Hepatocyte (in vitro differentiated cells): ENCODE measurements around the gene RPUSD4. TPM values are rescaled to one million over a fixed set of nuclear protein-coding genes. Genes with fewer than 3 reads are reported as not detected.

Source experiments
- DNase-seq: peaks from one replicate; pipeline ENCODE4 v3.0.0-alpha.2; 2016; ENCODE audit warnings: low spot score
- H2AFZ ChIP-seq: fragments of 200-600 bp; sonication (generic); 2 replicates; pipeline ENCODE4 v1.6.0; 2016; ENCODE audit warnings: antibody characterized with exemption, mild to moderate bottlenecking
- H3K27ac ChIP-seq: fragments of 200-600 bp; sonication (generic); 2 replicates; pipeline ENCODE4 v1.5.1; 2016; ENCODE audit warnings: mild to moderate bottlenecking
- H3K27me3 ChIP-seq: fragments of 200-600 bp; sonication (generic); 2 replicates; pipeline ENCODE4 v1.6.1; 2016
- H3K36me3 ChIP-seq: fragments of 200-600 bp; sonication (generic); replicated peaks from 2 replicates; pipeline ENCODE4 v1.5.1; 2016; ENCODE audit warnings: low read depth; ENCODE audit not compliant: insufficient read depth
- H3K4me1 ChIP-seq: fragments of 200-600 bp; sonication (generic); 2 replicates; pipeline ENCODE4 v1.5.1; 2016; ENCODE audit warnings: mild to moderate bottlenecking, moderate library complexity; ENCODE audit not compliant: insufficient read depth
- H3K4me2 ChIP-seq: fragments of 200-600 bp; sonication (generic); 2 replicates; pipeline ENCODE4 v1.6.0; 2016
- H3K4me3 ChIP-seq: fragments of 200-600 bp; sonication (generic); 2 replicates; pipeline ENCODE4 v1.5.1; 2016; ENCODE audit warnings: mild to moderate bottlenecking
- H3K79me2 ChIP-seq: fragments of 200-600 bp; sonication (generic); 2 replicates; pipeline ENCODE4 v1.6.0; 2017; ENCODE audit warnings: mild to moderate bottlenecking
- H3K9me2 ChIP-seq: fragments of 200-600 bp; sonication (generic); replicated peaks from 2 replicates; pipeline ENCODE4 v1.6.0; 2017; ENCODE audit warnings: mild to moderate bottlenecking; ENCODE audit not compliant: insufficient read depth
- H3K9me3 ChIP-seq: fragments of 200-600 bp; sonication (generic); 2 replicates; pipeline ENCODE4 v1.5.1; 2016; ENCODE audit warnings: low read depth, mild to moderate bottlenecking
- H4K20me1 ChIP-seq: fragments of 200-600 bp; sonication (generic); 2 replicates; pipeline ENCODE4 v1.6.0; 2016; ENCODE audit warnings: mild to moderate bottlenecking; ENCODE audit not compliant: insufficient read depth, poor library complexity, severe bottlenecking
- CTCF ChIP-seq: fragments of 200-600 bp; sonication (generic); IDR thresholded peaks from 2 replicates; pipeline ENCODE4 v1.5.1; 2016; ENCODE audit warnings: antibody characterized with exemption, mild to moderate bottlenecking; ENCODE audit not compliant: poor library complexity
- EZH2 ChIP-seq: fragments of 200-600 bp; sonication (generic); IDR thresholded peaks from 2 replicates; pipeline ENCODE4 v1.6.1; 2016; ENCODE audit warnings: antibody characterized with exemption, mild to moderate bottlenecking, borderline replicate concordance
- EZH2phosphoT487 ChIP-seq: fragments of 200-600 bp; sonication (generic); IDR thresholded peaks from one replicate; pipeline ENCODE4 v1.6.1; 2018; ENCODE audit warnings: antibody characterized with exemption, mild to moderate bottlenecking, low read depth, moderate library complexity; ENCODE audit not compliant: unreplicated experiment, severe bottlenecking
- WGBS: methylation state at CpG from one replicate; pipeline ENCODE4 v1.1.6; 2016; ENCODE audit warnings: low lambda C conversion rate; ENCODE audit errors: missing lambda C conversion rate; 5-methylcytosine and 5-hydroxymethylcytosine counted together
- polyA plus RNA-seq: library from polyadenylated mRNA; unstranded; fragments of >200 nt; fragmentation: Nextera tagmentation; extraction: Ambion mirVana; gene quantifications from 2 replicates; pipeline ENCODE4 v1.2.1, GENCODE V29; 2016
- total RNA-seq: library from RNA; depleted of rRNA; stranded (reverse); fragments of >200 nt; gene quantifications from 2 replicates; pipeline ENCODE4 v1.2.3, GENCODE V29; 2014

Gene RPUSD4
- total and polyA plus RNA-seq, 2 experiments from 2014 or later, result 16.5 to 26.4 TPM

- Histone ChIP-seq H3K27me3 (no peaks in the 10 kb centered on the region), H3K9me2 (no peaks in the 10 kb centered on the region), H3K27ac (no peak overlapping the region), H4K20me1 (no peaks in the 10 kb centered on the region), H3K79me2 (no peaks in the 10 kb centered on the region), H3K4me3 (no peak overlapping the region), H3K4me2 (peak overlapping the region; percentile 32), H2AFZ (no peak overlapping the region), H3K9me3 (no peaks in the 10 kb centered on the region), H3K4me1 (peaks cover 60% of the 10 kb centered on the region), H3K36me3 (no peaks in the 10 kb centered on the region)
- TF ChIP-seq CTCF, result no peak
- peak; percentile 72 for TF ChIP-seq EZH2phosphoT487
- WGBS, result 60% methylated on average over 17 of the region's 18 CpGs
- no peak for DNase-seq
These were observed 51.0 kb downstream of the RPUSD4 start for GRCh38 chr11:126160345-126161022.

- no peak overlapping the region for H3K4me3 ChIP-seq
- no peaks in the 10 kb centered on the region for H3K9me2 ChIP-seq
- H3K4me1 ChIP-seq, result peaks cover 56% of the 10 kb centered on the region
- H3K79me2 ChIP-seq, result no peaks in the 10 kb centered on the region
- H3K27me3 ChIP-seq, result no peaks in the 10 kb centered on the region
- H3K9me3 ChIP-seq, result no peaks in the 10 kb centered on the region
- no peak overlapping the region for H3K27ac ChIP-seq
- 65% methylated on average over 10 of the region's 19 CpGs for WGBS
- H3K4me2 ChIP-seq, result peak overlapping the region; percentile 32
- no peak for DNase-seq
- H2AFZ ChIP-seq, result no peak overlapping the region
- TF ChIP-seq CTCF, result no peak
- no peak for TF ChIP-seq EZH2phosphoT487
- TF ChIP-seq EZH2, result no peak
- no peaks in the 10 kb centered on the region for H4K20me1 ChIP-seq
- H3K36me3 ChIP-seq, result no peaks in the 10 kb centered on the region
These were observed 51.6 kb downstream of the RPUSD4 start for GRCh38 chr11:126159719-126160344.

- Histone ChIP-seq H3K27me3 (no peaks in the 10 kb centered on the region), H3K79me2 (no peaks in the 10 kb centered on the region), H3K27ac (peak overlapping the region; percentile 45), H3K9me2 (no peaks in the 10 kb centered on the region), H3K4me2 (peak overlapping the region; percentile 59), H3K4me1 (peaks cover 55% of the 10 kb centered on the region), H4K20me1 (no peaks in the 10 kb centered on the region), H3K4me3 (no peak overlapping the region), H3K9me3 (no peaks in the 10 kb centered on the region), H2AFZ (no peak overlapping the region), H3K36me3 (no peaks in the 10 kb centered on the region)
- no peak for TF ChIP-seq EZH2phosphoT487
- TF ChIP-seq CTCF, result no peak
- no peak for TF ChIP-seq EZH2
- 66% methylated on average over 8 of the region's 8 CpGs for WGBS
- peak; percentile 54 for DNase-seq
These were observed 53.2 kb downstream of the RPUSD4 start for GRCh38 chr11:126158054-126158791.
